Measurements from ENCODE around the gene CMC4.
A peak's percentile ranks its signal among the peaks of the same experiment; 100 is the strongest.

CMC4 gene

DNA sequence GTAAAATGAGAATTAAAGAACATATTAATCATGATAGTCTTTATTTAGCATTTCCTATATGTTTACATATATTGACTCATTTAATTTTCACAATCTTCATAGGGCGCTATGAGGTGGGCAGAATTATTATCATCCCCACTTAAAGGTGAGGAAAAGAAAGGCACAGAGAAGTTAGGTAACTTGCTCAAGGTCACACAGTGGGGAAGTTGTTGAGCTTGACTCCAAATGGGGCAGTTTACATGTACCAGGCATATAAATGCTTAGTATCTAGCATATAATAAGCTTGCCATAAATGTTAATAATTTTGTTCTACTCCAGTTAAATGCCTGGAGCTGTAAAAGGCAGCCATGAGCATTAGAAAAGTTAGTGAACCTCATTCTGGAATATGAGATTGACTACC is 1.5 kb downstream of the CMC4 start:
- Histone ChIP-seq H3K4me1 (peaks cover 8% of the 10 kb centered on the region), H3K36me3 (replicated peaks) (peaks cover 18% of the 10 kb centered on the region)
- in situ Hi-C loops (cut with MboI; ENCODE audit: low sequenced_read_pairs) = loop anchor here (25.0 kb wide), 1 partner anchor 307 kb away; the partner anchor contains the start of genes DKC1 and GAB3

GRCh38 chrX:155068165-155068564 is 2.8 kb downstream of the CMC4 start:
- Histone ChIP-seq H3K4me1 (peaks cover 8% of the 10 kb centered on the region), H3K9me3 (no peaks in the 10 kb centered on the region), H3K27me3 (ENCODE audit: low read depth) (no peaks in the 10 kb centered on the region), H3K36me3 (replicated peaks) (peaks cover 6% of the 10 kb centered on the region; the same call in 1 of the 2 replicates), H3K4me3 (no peak overlapping the region)
- in situ Hi-C loops (cut with MboI; ENCODE audit: low sequenced_read_pairs) = loop anchor here (25.0 kb wide), 1 partner anchor 306 kb away; the partner anchor contains the start of genes DKC1 and GAB3
- no peak for DNase-seq (ENCODE audit: low spot score in 2 of 2)

More for the DNA sequence above, 1.5 kb downstream of the CMC4 start:
- DNase-seq (ENCODE audit: low spot score in 2 of 2) = no peak
- Histone ChIP-seq H3K9me3 (no peaks in the 10 kb centered on the region), H3K4me3 (peak overlapping the region; percentile 66), H3K27me3 (ENCODE audit: low read depth) (no peaks in the 10 kb centered on the region)

GRCh38 chrX:155065035-155065734 is 5.8 kb downstream of the CMC4 start:
- H3K4me3 ChIP-seq = no peak overlapping the region

GRCh38 chrX:155061760-155062159 is 9.2 kb downstream of the CMC4 start:
- in situ Hi-C loops (cut with MboI; ENCODE audit: low sequenced_read_pairs) = loop anchor here (25.0 kb wide), 1 partner anchor 299 kb away; the partner anchor contains the start of genes DKC1 and GAB3
- Histone ChIP-seq H3K9me3 (no peaks in the 10 kb centered on the region), H3K27me3 (ENCODE audit: low read depth) (no peaks in the 10 kb centered on the region), H3K36me3 (replicated peaks) (peaks cover 24% of the 10 kb centered on the region), H3K4me1 (peaks cover 3% of the 10 kb centered on the region), H3K4me3 (no peak overlapping the region)
- no peak for DNase-seq (ENCODE audit: low spot score in 2 of 2)

More at GRCh38 chrX:155065035-155065734, 5.8 kb downstream of the CMC4 start:
- peaks cover 20% of the 10 kb centered on the region for H3K36me3 ChIP-seq (replicated peaks)
- H3K9me3 ChIP-seq = no peaks in the 10 kb centered on the region
- no peak for DNase-seq (ENCODE audit: low spot score in 2 of 2)
- no peaks in the 10 kb centered on the region for H3K27me3 ChIP-seq (ENCODE audit: low read depth)
- in situ Hi-C loops (cut with MboI; ENCODE audit: low sequenced_read_pairs) = loop anchor here (25.0 kb wide), 1 partner anchor 303 kb away; the partner anchor contains the start of genes DKC1 and GAB3
- H3K4me1 ChIP-seq = peaks cover 8% of the 10 kb centered on the region

DNA sequence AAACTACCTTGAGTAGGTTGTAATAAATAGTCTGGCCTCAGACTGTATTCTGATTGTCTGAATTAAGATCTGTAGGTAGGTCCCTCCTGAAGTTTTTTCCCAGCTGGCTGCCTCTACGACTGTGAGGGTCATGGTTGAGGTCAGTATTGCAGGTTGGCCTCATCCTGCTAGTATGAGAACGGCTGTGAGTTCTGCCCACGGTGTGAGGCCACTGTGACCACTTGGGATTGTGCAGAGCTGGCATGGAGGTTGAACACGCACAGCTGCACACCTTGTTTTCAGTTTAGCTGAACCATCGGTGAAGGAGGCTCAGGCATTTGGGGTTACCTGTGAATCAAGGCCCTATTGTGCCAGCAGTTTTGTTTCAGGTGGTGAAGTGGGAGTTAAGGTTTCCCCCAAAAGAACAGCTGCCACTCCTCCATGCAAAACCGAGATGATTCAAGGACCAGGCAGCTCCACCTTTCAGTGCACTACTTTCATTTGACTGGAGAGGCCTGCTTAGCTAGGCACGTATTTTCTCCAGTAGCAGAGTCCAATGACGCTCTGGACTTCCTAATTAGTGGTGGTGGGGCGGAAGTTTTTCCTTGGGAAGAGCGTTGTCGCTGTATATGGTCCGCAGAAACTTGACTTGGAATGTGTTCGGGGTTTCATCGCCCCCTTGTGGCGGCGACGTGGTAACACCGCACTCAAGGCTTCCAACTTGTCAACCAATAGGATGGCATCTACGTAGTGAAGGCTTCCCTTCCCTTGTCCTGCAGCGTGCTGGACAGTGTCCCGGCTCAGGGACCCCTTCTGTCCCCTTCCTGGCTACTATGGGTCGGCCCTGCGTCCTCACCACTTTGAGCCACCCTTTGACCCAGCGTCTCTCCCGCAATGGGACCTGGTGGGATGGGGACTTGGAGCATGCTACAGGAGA is 13.8 kb downstream of the CMC4 start:
- Histone ChIP-seq H3K27me3 (ENCODE audit: low read depth) (no peaks in the 10 kb centered on the region), H3K4me3 (no peak overlapping the region), H3K36me3 (replicated peaks) (peaks cover 18% of the 10 kb centered on the region), H3K4me1 (peaks cover 8% of the 10 kb centered on the region), H3K9me3 (no peaks in the 10 kb centered on the region)
- in situ Hi-C loops (cut with MboI; ENCODE audit: low sequenced_read_pairs) = loop anchor here (5.0 to 25.0 kb wide), 2 partner anchors 75 to 295 kb away; partner anchors contain the start of genes DKC1 and GAB3
- DNase-seq (ENCODE audit: low spot score in 2 of 2) = peak; percentile 77 to 82

DNA sequence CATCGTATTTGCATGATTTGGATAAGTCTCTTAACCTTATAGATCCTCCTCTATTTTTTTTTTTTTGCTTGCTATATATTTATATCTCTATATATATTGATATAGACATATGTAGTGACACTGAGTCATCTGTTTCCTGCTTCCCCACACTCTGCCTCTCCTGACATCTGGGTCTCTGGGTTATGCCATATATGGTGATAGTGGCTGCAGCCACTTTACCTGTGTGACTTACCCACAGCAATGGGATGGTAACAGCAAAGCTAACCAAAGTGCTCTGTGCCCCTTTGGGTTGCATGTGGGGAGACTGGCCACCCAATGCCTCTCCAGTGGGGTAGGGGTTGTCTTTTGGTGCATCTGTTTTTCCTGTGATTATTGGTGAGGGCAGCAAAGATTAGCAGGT is 14.5 kb downstream of the CMC4 start:
- in situ Hi-C loops (cut with MboI; ENCODE audit: low sequenced_read_pairs) = loop anchor here (5.0 to 25.0 kb wide), 2 partner anchors 74 to 294 kb away; partner anchors contain the start of genes DKC1 and GAB3
- Histone ChIP-seq H3K36me3 (replicated peaks) (peaks cover 12% of the 10 kb centered on the region), H3K4me3 (no peak overlapping the region), H3K27me3 (ENCODE audit: low read depth) (no peaks in the 10 kb centered on the region), H3K4me1 (peaks cover 10% of the 10 kb centered on the region), H3K9me3 (no peaks in the 10 kb centered on the region)
- DNase-seq (ENCODE audit: low spot score in 2 of 2) = no peak

DNA sequence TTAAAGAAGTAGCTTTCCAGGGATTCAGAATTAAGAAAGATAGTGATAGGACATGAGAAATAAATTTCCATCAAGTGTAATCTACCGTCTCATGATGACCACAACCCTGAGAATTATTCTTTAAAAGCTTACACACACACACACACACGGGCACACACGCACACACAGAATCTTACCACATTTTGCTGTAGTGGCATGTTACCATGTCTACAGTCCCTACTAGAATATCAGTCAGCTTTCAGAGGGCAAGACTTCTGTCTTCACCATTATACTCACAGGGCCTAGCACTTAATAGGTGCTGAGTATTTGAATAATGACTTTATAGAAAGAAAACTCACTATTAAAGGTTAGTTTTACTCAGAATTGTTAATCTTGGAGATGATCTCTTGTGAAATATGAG is 15.4 kb downstream of the CMC4 start:
- Histone ChIP-seq H3K36me3 (replicated peaks) (peaks cover 6% of the 10 kb centered on the region), H3K27me3 (ENCODE audit: low read depth) (no peaks in the 10 kb centered on the region), H3K4me3 (no peak overlapping the region), H3K9me3 (no peaks in the 10 kb centered on the region), H3K4me1 (peaks cover 12% of the 10 kb centered on the region)
- DNase-seq (ENCODE audit: low spot score in 2 of 2) = no peak
- in situ Hi-C loops (cut with MboI; ENCODE audit: low sequenced_read_pairs) = loop anchor here (5.0 to 25.0 kb wide), 2 partner anchors 73 to 293 kb away; partner anchors contain the start of genes DKC1 and GAB3

DNA sequence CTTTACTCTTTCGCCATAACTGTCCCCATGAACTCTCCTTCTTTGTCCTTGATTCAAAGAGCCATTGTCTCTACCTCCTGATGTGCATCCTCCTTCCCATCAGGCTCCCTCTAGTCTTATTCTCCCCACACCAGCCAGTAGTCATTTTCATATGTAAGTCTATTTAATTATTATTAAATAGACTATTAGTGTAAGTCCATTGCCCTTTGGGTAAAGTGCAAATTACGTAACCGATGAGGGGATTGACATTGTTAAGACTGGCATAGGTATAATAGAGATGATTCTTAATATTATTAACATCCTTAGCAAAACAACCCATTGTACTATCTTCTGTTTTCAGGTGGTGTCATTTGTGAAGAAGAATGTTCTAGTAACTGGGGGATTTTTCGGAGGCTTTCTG is 16.7 kb downstream of the CMC4 start:
- Histone ChIP-seq H3K9me3 (no peaks in the 10 kb centered on the region), H3K4me3 (no peak overlapping the region), H3K4me1 (peaks cover 12% of the 10 kb centered on the region), H3K27me3 (ENCODE audit: low read depth) (no peaks in the 10 kb centered on the region), H3K36me3 (replicated peaks) (no peaks in the 10 kb centered on the region; the same call in none of the 2 replicates)
- in situ Hi-C loops (cut with MboI; ENCODE audit: low sequenced_read_pairs) = loop anchor here (25.0 kb wide), 1 partner anchor 292 kb away; the partner anchor contains the start of genes DKC1 and GAB3
- DNase-seq (ENCODE audit: low spot score in 2 of 2) = no peak

DNA sequence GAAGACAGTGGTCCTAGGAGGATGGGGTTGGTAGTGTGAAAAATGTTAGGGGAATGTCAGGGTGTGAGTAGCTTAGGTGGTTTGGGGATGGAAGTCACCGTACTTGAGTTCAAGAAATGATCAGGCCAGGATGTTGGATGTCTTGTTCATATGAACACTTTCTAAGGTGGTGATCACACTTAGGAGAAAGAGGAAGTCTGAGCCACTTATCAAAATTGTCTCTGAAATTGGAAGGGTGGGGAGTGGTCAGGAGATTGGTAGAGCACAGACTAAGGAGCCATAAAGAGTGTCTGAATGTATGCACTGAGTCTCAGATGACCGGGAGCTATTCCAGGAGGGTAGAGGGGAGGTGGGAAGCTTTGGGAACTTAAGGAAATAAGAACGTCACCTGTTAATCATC is 17.3 kb downstream of the CMC4 start:
- no peak for DNase-seq (ENCODE audit: low spot score in 2 of 2)
- in situ Hi-C loops (cut with MboI; ENCODE audit: low sequenced_read_pairs) = loop anchor here (25.0 kb wide), 1 partner anchor 291 kb away; the partner anchor contains the start of genes DKC1 and GAB3
- Histone ChIP-seq H3K27me3 (ENCODE audit: low read depth) (no peaks in the 10 kb centered on the region), H3K4me3 (no peak overlapping the region), H3K4me1 (peaks cover 12% of the 10 kb centered on the region), H3K9me3 (no peaks in the 10 kb centered on the region), H3K36me3 (replicated peaks) (no peaks in the 10 kb centered on the region; the same call in none of the 2 replicates)

DNA sequence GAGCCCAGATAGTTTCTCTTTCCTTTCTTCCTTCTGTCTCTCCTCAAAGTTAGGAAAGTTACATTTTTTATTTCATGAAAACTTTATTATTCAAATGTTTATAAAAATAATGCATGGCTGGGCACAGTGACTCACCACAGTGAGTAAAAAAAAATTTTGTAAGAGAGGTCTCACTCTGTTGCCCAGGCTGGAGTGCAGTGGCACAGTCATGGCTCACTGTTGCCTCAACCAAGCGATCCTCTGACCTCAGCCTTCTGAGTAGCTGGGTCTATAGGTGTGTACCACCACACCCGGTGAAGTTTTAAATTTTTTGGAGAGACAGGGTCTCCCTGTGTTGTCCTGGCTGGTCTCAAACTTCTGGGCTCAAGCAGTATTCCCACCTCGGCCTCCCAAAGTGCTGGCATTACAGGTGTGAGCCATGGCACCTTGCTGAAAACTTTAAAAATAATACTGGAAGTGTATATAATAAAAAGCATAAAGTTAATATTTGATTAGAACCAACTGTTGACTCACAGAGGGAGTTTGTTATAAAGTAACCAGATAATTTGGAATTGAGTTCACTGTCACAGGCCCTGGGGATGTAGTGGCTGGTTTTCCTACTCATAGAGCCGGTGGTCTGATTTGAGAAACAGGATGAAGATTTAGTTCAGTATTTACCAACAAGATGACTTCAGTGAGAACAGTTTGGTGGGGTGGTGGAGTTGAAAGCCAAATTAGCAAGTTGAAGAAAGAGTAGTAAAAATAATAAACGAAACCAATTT is 18.0 kb downstream of the CMC4 start:
- Histone ChIP-seq H3K4me1 (peaks cover 12% of the 10 kb centered on the region), H3K4me3 (no peak overlapping the region), H3K27me3 (ENCODE audit: low read depth) (no peaks in the 10 kb centered on the region), H3K36me3 (replicated peaks) (no peaks in the 10 kb centered on the region; the same call in 1 of the 2 replicates), H3K9me3 (no peaks in the 10 kb centered on the region)
- in situ Hi-C loops (cut with MboI; ENCODE audit: low sequenced_read_pairs) = loop anchor here (25.0 kb wide), 1 partner anchor 291 kb away; the partner anchor contains the start of genes DKC1 and GAB3
- no peak for DNase-seq (ENCODE audit: low spot score in 2 of 2)

DNA sequence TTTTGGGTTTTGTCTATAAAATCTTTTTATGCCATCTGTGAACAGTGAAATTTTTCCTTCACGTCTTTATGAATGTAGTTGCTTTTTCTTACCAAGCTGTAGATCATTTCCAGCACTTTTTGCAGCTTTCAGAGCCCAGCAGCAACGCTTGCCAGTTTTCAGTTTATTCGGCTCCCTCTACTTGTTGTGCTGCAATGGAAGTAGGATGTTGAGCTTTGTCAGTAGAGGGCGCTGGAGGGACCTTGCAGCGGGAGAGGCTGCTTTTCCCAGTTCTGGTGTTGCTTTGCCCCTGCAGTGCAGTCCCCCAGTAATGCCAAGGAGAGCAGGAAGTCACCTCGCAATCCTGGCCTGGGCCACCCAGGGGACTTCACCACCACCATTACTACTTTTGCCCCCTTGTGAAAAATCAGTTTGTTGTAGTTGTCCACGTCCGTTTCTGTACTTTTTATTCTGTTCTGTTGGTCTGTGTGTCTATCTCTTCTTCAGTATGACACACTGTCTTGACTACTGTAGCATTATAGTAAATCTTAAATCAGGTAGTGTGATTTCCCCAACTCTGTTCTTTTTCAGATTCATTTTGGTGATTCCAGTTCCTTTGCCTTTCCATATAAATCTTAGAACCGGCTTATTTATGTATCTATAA is 21.8 kb downstream of the CMC4 start:
- Histone ChIP-seq H3K27me3 (ENCODE audit: low read depth) (no peaks in the 10 kb centered on the region), H3K36me3 (replicated peaks) (no peaks in the 10 kb centered on the region), H3K4me1 (peaks cover 9% of the 10 kb centered on the region), H3K4me3 (no peak overlapping the region), H3K9me3 (no peaks in the 10 kb centered on the region)
- peak; percentile 52 to 85 for DNase-seq (ENCODE audit: low spot score in 2 of 2)
- in situ Hi-C loops (cut with MboI; ENCODE audit: low sequenced_read_pairs) = loop anchor here (25.0 kb wide), 1 partner anchor 912 kb away; the partner anchor contains the start of gene OPN1LW

DNA sequence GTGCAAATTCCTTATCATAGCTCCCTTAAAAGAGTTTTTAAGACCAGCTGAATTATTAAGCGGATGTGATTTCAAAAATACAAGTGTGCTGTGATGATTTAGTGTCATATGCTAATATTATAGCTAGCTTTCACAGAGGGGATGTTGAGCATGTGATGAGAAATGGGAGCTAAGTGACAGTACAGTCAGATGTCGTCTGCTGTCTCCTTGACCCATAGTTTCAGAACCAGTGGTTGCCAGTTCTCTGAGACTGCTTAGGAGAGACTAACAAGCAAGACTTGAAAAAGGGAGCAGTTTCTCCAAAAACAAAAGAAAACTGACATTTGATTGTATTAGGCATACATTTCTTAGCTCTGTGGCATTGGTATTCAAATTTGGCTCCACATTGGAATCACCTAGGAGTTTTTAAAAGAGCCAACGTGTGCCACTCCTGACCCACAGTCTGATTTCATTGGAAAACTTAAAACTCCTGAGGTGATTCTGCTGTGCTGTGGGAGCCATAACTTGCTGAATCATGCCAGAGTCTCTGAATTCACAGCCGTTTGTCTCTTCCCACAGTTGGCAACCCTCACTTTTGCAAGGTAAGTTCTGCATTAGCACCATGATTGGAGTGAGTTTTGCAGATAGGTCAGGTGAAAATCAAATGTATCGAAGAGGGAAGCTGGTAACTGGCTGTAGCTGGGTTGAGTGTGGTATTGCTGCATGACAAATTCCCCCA is 24.0 kb downstream of the CMC4 start:
- H3K27me3 ChIP-seq (ENCODE audit: low read depth) = no peaks in the 10 kb centered on the region
- no peak overlapping the region for H3K4me3 ChIP-seq
- in situ Hi-C loops (cut with MboI; ENCODE audit: low sequenced_read_pairs) = loop anchor here (25.0 kb wide), 1 partner anchor 910 kb away; the partner anchor contains the start of gene OPN1LW
- H3K9me3 ChIP-seq = no peaks in the 10 kb centered on the region
- DNase-seq (ENCODE audit: low spot score in 2 of 2) = no peak
- H3K36me3 ChIP-seq (replicated peaks) = no peaks in the 10 kb centered on the region
- peaks cover 3% of the 10 kb centered on the region for H3K4me1 ChIP-seq

Data from HAP-1 (cell line).